Activated CD4-positive, alpha-beta T cell treated with anti-CD3 and anti-CD28 coated beads, Interleukin-2, amount 50 U/mL, for 48 hours (primary cell): ENCODE data around the gene GNG11.
"Not testable (repeated sequence)": the region's sequence is repeated elsewhere in the genome, so short reads cannot be mapped to it uniquely, and the experiment has no call there.

ENCODE experiments used
- DNase-seq, 2 experiments: peaks; one replicate each; pipeline ENCODE4 v3.0.0-alpha.2; 2020

The GNG11 gene

DNA sequence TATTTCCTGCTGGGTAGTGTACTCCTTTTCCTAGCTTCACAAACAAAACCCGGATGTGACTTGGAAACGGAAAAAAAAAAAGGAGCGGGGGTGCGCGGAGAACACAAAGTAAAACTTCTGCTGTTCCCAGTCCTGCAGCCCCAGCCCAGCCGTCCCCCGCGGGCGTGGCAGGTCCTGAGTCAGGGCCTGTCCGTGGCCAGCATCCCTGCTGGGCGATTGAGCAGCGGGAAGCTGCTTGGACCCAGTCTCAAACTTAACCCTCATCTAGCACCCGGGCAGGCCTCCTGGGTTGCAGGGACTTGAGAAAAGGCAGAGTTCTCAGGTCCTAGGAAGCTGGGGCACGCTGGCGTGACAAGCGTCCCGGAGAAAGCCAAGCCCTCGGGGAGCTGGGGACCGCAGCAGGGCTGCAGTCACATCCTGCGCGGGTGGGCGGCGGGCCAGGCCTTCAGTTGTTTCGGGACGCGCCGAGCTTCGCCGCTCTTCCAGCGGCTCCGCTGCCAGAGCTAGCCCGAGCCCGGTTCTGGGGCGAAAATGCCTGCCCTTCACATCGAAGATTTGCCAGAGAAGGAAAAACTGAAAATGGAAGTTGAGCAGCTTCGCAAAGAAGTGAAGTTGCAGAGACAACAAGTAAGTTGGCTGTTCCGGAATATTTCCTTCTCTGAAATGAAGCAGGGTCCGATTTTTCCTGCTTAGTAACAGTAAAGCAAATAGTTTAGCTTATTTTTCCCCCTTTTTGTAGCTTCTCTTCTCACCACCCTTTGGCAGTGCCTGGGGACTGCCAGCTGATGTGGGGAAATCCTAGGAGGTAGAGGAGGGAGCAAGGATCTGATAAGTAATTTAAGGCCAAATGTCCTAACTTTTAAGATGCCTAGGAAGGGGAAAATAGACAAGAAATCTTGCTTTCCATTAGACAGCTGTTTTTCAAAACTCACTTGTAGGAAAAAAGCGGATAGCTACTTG is at the start of gene GNG11:
Gene GNG11, plus strand, starts transcription at position 129 of the 960 bp plus-strand sequence. Its CDS starts 403 bp downstream, at position 532.
- DNase-seq, result peak; percentile 33 to 44

DNA sequence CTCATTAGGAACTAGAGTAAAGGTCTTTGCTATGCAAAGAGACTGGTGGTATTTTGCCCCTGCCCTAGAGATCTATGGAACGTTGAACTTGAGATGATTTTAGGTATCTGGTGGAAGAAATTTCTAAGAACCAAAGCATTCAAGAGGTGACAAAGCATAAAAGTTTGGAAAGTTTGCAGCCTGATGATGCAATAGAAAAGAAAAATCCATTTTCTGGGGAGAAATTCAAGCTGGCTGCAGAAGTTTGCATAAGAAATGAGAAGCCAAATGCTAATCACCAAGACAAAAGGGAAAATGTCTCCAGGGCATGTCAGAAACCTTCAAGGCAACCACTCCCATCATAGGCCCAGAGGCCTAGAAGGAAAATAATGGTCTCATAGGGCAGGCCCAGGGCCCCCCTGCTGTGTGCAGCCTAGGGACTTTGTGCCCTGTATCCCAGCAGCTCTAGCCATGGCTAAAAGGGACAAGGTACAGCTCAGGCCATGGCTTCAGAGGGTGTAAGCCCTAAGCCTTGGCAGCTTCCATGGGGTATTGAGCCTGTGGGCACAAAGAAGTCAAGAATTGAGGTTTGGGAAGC is 47.4 kb upstream of the GNG11 start:
- no peak for DNase-seq

DNA sequence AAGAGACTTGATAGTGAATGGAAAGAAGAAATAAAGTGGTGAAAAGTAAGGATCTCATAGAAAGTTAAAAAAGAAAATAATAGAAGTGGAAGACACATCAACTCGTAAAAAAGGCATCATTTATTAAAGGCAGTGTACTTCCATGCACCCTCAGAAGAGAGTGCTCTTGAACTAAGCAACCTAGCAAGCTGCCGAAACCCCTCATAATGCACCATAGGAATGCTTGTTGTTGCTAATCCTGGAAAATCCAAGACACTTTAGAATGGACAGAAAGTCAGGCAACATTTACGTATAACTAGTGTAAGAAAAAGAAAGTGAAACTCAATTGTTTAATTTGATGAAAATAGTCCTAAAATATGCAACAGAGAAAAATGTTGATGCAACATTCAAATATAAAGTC is 43.8 kb upstream of the GNG11 start:
- DNase-seq, result no peak

DNA sequence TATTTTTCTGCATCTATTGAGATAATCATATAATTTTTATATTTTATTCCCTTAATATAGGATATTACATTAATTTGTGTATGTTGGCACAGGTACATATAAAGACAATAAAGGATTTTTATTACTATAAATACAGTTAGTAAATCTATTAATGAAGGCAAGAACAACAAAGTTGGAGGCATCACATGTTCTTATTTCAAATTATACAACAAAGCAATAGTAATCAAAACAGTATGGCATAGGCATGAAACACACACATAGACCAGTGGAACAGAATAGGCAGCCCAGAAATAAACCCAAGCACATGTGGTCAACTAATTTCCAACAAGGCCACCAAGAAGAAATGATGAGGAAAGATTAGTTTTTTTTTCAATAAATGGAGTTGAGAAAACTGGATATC is 42.2 kb upstream of the GNG11 start:
- no peak for DNase-seq

DNA sequence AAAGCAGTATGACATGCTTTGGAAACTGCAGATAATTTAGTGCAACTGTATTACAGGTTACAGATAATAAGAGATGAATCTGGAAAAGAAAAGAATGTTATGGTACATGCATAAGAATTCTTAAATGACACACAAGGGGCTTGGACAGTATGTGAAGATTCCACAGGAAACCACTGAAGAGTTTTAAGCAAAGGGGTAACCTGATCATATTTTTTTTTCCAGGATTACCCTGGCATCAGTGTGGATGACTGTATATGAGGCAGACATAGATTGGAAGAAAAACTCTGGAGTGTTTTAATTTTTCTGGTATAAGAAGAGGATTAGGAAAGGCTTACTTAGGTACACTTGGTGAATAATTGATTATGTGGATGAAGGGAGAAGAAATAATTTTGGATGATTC is 39.1 kb upstream of the GNG11 start:
- no peak for DNase-seq

DNA sequence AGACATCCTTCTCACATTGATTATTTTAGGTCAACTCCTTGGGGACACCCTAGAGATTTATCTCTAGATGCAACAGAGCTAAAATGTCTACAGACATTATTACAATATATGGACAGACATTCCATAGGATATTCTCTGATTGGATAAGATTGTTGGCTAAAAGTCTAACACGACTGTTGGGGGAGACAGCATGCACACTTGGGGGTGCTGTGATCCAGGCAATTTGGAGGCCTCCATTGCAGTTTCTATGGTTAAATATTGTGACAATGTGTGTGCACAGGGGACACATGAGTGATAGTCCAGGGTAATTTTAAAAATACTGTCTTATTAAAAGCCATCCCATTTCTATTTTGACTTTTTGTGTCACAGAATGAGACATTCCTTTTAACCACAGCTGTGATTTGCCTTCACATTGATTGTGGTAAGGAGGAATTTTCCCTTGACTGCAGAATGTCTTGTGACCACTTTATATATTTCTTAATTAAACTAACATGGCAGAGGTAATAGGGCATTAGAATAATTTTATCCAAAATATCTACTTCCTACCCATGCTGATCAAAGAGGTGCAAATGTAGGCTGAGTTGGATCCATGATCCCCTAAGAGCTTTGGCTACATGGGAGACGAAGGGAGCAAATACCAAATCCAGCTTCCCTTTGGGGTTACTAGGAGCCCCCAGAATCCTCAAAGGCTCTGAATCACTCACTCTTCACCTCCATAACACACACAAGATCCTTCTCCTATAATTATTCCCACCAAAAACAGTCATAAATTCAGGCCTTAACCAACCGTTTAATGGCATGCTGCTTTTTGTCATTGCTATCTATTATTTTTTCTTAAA is 38.2 kb upstream of the GNG11 start:
- DNase-seq, result no peak

DNA sequence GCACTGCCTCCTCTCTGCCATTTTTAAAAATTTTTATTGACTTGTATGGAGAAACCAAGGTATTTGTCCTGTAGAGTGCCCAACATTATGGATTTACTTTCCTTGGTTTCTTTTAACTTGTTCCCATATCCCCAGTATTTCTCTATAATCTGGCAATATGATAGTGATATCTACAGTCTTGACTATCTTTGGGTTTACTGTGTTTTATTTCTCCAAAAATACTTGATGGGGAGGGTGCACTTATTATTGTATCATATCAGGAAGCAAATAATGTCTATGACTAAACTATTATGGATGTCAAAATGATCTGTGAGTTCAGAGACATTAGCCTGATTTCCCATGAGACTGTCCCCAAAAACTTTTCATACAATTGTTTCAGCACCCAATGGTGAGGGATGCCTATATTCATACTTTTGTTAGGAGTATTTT is 37.6 kb upstream of the GNG11 start:
- DNase-seq, result no peak

DNA sequence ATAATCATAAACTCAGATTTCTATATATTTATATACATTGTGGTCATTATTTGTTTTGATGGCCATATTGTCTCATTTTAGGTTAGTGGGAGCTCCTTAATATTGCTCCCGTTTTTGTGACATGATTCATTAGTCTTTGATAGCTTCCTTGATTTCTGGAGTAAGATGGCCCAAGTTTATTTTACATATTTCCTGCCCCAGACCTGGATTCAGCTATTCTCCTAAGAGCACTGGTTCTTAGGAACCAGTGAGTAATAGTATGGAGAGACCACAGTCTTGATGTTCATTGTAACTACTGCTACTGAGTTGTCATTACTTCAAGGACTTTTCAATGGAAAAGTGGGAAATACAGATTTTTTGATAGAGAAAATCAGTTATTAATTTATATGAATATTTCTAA is 37.0 kb upstream of the GNG11 start:
- DNase-seq, result no peak

DNA sequence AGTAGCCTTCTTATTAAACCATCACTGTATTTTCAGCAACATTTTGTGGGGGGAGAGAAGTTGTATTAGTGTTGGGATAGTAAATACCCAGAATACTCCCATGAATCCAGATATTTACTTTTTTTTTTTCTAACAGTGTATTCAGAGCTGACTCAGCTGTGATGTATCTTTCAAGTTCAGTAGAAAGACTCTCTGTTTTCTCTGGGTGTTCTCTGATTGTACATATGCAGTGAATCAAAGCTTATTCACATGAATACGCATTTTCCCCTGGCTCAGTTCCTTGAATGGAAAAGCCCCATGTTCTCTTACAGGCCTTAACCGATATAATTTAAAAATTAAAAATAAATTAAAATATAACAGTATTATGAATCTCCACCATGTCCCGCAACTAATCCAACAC is 32.3 kb upstream of the GNG11 start:
- no peak for DNase-seq

DNA sequence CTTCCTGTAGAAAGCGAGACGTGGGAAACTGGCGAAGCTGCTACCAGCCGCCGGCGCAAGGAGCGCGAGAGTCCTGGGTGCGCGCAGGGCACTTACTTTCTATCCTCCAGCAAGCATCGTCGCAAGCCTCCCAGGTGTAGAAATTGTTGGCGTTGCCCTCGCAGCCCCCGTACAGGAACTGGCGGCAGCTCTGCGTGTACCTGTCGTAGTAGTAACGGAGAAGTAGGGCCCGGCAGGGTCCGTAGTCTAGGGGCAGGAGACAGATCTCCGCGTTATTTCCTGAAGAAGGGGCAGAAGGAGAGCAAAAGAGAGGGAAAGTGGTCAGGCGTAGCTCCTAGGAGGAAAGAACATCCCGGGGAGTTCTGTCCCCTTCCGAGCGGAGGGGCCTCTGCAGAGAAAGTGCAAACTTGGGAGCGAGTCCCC is 31.5 kb upstream of the GNG11 start:
- peak; percentile 4 to 7 for DNase-seq

DNA sequence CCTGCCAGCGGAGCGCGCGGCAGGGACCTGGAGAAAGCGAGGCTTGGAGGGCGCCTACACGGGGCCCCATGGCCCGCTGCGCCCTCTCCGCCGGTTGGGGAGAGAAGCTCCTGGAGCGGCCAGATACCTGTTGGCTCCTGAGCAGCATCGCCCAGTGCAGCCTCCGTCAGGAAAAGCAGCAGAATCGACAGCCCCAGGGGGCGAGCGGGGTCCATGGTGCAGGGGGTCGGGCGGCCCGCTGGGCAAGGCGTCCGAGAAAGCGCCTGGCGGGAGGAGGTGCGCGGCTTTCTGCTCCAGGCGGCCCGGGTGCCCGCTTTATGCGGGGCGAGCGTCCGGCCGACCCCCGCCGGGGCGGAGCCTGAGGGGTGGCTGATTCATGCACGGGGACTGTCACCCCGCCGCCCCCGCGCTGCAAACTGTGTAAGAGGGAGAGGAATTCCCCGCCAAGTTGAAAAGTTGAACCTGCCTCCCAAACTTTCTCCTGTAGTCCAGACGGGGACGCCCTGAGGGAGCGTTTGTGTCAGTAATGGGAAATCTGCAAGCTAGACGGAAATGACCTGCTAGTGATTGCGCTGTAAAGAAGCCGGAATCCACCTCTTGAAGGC is 31.0 kb upstream of the GNG11 start, which contains the start of gene TFPI2:
Gene TFPI2, minus strand, starts transcription at position 290 of the 605 bp plus-strand sequence. Its CDS starts 75 bp downstream, at position 215.
- peak in 1 of 2 experiments; percentile 23 for DNase-seq

DNA sequence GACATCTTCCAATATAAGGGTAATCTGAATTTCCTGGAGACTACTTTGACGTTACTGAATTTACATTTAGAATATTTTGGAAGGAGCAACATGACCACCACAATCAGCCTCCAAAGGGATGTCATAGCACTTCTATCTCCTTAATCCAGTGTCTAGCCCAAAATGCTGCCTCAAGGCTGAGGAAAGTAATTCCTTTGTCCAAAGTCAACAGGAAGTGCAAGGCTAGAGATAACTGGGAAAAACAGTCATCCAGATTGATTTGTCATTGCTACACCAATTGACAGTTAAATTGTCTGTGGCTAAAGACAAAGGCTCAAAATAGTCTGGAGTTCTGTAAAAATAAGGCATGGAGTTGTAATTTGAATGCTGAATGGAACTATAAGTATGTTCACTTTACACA is 27.1 kb upstream of the GNG11 start:
- DNase-seq, result no peak

DNA sequence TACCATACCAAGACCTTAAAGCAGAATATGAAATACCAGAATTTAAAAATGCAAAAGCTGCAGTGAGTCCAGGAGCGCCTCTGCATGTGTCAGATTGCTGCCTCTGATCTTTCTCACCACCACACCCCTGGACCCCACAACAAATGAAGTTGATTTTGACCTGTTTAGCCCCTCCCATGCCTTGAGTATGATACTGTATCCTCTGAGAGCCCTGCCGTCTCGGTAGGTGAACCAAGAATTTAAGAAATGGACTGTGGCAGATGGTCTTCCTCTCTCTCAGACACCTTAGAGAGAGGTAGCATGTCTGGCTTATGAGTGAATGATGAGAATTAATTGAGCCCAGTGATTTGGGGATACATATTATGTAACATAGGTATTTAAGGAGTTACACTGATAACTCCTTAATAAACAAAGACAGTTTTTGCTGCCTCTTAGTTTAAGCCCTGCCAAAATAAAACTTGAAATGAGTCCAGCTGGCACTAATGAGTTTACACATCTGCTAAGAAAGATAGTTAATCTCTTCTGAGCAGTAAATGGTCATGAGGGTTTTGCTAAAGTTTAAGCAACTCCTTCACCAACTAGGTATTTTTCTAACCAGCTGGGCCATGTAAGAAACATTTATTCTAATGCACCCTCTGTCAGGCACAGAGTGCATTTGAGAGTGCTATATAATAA is 26.4 kb upstream of the GNG11 start:
- no peak for DNase-seq

DNA sequence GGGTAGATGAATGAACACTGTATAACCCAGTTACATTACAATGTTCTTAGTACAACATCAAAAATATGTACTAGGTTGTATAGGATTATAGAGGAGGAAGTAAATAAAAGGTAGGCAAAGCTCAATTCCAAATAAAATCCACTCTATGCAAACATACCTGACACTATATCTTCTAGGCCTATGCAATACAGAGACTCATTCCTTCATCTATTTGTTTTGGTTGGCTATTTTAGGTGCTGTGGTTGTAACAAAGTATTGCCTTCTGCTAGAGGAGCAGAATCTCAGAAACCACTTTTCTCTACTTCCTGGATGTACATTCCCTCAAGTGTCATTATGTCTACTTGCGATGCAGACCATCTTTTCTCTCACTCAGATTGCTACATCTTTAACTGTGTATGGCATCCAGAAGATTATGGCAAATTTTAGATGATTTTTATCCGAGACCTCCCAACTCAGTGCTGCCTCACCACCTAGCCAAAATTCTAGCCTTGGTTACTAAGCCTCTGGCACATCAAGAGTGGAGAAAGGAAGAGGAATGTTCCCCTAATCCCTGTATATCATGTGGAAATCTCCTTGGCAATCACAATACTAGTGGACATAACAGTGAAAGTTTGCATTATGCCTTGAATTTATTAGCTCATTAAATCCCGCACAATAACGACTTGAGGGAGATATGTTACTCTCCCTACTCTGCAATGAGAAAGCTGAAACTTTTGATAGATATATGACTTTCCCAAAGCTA is 25.5 kb upstream of the GNG11 start:
- no peak for DNase-seq

DNA sequence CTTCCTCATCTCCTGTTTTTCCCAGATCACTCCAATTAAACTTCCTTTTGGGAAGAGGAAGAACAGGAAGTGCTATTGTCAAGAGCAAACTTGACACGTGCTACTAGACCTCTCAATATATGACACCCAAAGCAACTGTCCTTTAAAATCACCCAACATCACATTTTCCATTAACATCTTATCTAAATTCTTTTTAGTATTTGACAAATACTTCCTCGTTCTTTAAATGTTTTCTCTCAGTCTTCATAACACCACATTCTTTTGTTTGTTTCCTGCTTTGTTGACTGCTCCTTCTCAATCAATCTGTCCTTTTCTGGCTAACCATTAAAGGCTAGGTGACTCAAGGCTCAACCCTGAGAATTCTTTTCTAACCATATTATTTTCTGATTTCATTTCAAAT is 23.9 kb upstream of the GNG11 start:
- no peak for DNase-seq

DNA sequence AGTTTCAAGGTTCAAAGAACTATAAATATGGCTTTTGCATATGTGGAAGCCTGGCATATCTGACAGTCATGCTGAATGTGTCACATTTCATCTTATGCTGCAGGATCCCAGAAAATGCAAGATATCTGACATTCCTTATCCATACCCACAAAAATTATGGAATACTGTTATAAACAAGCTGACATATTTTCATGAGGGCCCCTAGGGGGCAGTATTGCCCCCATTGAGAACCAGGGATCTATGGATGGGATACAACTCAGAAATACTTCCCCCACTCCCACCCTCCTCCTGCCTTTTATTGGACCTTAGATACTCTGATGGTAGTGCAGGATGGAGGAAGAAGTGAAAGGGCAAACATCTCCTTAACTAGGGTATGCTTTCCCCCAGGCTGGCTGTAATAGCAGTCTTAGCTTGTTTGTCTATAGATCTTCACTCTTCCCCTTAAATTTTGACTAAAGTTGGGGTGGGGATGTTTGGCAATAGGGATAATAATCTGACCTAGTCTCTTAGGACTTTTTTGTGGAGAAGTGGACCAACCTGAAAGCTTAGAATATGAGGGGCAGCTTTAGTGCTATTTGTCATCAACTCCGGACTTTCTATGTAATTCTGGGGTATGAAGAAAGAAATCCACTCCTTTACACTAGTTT is 18.6 kb upstream of the GNG11 start:
- DNase-seq, result no peak

DNA sequence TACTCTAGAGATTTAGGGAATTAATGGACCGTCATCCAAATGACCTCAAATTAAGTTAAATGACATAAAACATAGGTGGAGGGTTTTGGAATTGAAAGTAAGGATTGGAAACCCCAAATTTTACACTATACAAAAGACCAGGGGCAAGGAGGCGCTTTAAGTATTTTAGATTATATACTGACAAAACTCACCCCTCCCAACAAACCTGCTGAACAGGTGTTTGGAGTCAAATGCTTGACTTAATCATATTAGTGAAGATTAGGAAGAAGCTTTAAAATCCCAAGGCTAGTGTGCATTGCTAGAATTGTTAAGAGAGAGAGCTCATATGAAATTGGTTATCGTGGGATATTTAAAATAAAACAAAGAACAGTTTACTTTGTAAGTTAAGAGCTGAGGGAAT is 15.3 kb upstream of the GNG11 start, which contains the start of gene GNGT1:
Gene GNGT1, plus strand, starts transcription at position 301 of the 400 bp plus-strand sequence. CDS start 180 bp downstream, outside the sequence.
- DNase-seq, result no peak

DNA sequence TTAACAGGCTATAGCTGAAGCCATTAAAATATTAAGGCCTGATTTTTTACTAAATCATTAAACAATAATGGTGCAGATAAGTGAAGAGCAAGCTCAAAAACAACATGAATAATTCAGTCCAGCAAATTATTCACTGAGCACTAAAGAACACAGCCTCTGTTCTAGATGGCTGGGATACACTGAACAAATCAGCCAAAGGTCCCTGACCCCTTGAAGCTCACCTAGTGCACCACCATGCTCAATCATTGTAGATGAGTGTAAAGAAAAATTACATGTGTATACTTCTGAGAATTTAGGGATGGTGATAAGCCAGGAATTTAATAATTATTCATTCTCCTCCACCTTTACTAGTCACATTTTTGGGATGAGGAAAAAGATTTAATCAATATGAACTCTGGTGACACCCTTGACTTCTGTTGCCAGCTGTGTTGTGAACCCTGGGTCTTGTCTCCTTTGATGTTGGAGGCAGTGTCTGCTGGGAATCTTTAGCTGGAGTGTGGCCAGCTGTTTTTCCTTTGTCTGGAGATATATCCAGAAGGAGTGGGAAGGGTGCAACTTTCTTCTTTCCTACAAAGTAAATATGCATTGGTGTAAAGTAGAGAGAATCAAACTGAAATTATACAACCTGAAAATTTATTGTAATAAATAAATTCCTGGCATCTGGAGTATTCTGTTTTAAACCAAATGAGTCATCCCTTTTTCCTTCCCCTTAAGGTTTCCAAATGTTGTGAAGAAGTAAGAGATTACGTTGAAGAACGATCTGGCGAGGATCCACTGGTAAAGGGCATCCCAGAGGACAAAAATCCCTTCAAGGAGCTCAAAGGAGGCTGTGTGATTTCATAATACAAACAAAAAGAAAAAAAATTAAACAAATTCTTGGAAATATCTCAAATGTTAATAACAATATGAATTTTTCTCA is 11.2 kb upstream of the GNG11 start:
- no peak for DNase-seq

DNA sequence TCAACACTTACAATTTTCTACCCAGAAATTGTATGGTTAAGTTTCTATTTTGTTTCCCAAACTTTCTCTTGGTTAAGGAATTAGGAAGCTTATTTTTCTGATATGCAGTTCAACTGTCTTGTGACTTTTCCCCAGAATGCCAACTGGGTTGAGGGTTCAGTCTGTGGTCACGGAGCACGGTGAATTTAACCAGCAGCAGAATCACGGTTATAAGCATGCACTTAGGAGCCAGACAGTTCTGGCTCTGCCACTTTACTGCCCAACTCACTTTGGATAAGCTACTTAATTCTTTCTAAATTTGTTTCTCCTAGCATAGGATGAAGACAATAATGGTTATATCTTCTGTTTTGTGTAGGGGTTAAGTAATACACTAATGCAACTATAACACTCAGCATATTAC is 10.3 kb upstream of the GNG11 start:
- not testable (repeated sequence) for DNase-seq

DNA sequence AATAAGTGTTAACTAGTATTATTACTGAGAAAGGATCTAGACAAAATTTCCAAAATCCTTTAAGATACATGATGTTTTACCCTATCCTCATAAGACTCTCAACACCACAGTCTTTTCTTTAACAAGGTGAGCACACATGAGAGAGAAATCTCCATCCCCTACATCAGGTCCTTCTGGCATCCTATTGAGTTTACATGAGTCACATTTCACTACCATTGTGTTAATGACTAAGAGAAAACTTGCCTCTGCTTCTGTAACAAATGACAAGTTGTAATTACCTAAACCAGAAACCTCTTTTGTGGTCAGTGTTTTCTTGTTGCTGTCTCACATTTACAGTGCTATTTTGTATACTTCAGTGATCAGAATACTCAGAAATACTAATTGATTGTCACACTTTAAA is 9.9 kb upstream of the GNG11 start:
- DNase-seq, result not testable (repeated sequence)
